HCT116 (cell line): Measurements from ENCODE around the gene C1orf174. TPM values are rescaled to one million over a fixed set of nuclear protein-coding genes. Genes with fewer than 3 reads are reported as not detected.
A peak's percentile ranks its signal among the peaks of the same experiment; 100 is the strongest.

Experiments
- ATAC-seq: fragments of 200-7000 bp; cut with Tn5 transposase; 2 replicates; pipeline ENCODE4 v1.9.1; 2020; ENCODE audit warnings: mild to moderate bottlenecking, moderate library complexity
- BruUV-seq: library from RNA; stranded (reverse); fragments of 400-500 nt; replicated peaks from 2 replicates; lab custom pipeline; 2021; lab: Mats Ljungman, UMichigan
- CTCF ChIA-PET: fragments of 300-600 bp; sonication (Branson Sonifier 250); formaldehyde crosslinking; loops from one replicate; lab custom pipeline; 2021; ENCODE audit warnings: antibody characterized with exemption; lab: Charles Lee
- POLR2A ChIA-PET: fragments of 300-600, 350-600 bp; sonication (Branson Sonifier 250); formaldehyde crosslinking; loops from one replicate; lab custom pipeline; 2021; ENCODE audit warnings: antibody characterized with exemption; lab: Charles Lee
- RAD21 ChIA-PET, 2 experiments: fragments of 300-600 bp; sonication (Branson Sonifier 250); formaldehyde crosslinking; loops; one replicate each; lab custom pipeline; 2023; ENCODE audit warnings: low total read pairs in 2 of 2; ENCODE audit not compliant: uncharacterized antibody in 2 of 2, unreplicated experiment in 2 of 2, low non-redundant PET in 1 of 2; lab: Charles Lee
- DNase-seq: peaks from one replicate; pipeline ENCODE4 v3.0.0-alpha.2; 2010; ENCODE audit warnings: low read depth, low spot score
- H2AFZ ChIP-seq: fragments of 200-600 bp; shearing (Covaris generic), sonication (generic); 2 replicates; pipeline ENCODE4 v1.6.1; 2017; ENCODE audit warnings: low read depth, mixed run types, mixed read lengths, antibody characterized with exemption, low read length; ENCODE audit not compliant: poor library complexity, severe bottlenecking
- H3K27ac ChIP-seq: 2 replicates; pipeline ENCODE4 v1.5.1; 2012; ENCODE audit warnings: low read depth, low read length
- H3K27me3 ChIP-seq: fragments of 200-600 bp; sonication (generic); 2 replicates; pipeline ENCODE4 v1.6.1; 2016; ENCODE audit warnings: mixed run types, low read length, mixed read lengths; ENCODE audit not compliant: insufficient read depth
- H3K36me3 ChIP-seq, 2 experiments: fragments of 200-500 bp in 1 of 2; fragments of 200-600 bp in 1 of 2; sonication (Bioruptor generic) in 1 of 2; sonication (generic) in 1 of 2; 2 replicates each; pipeline versions ENCODE4 v1.5.1 to v1.6.1; 2014 to 2016; ENCODE audit warnings: low read length in 2 of 2, inconsistent platforms in 1 of 2, mixed read lengths in 1 of 2, mixed run types in 1 of 2; ENCODE audit not compliant: insufficient read depth in 2 of 2, control insufficient read depth in 1 of 2
- H3K4me1 ChIP-seq, 2 experiments: fragments of 200-600 bp in 1 of 2; sonication (generic) in 1 of 2; 2 replicates each; pipeline versions ENCODE4 v1.5.1 to v1.6.1; 2012 to 2017; ENCODE audit warnings: low read length in 2 of 2, inconsistent platforms in 1 of 2, mild to moderate bottlenecking in 1 of 2, mixed read lengths in 1 of 2, mixed run types in 1 of 2, moderate library complexity in 1 of 2; ENCODE audit not compliant: insufficient read depth in 2 of 2, control insufficient read depth in 1 of 2
- H3K4me2 ChIP-seq: fragments of 200-600 bp; sonication (generic); 2 replicates; pipeline ENCODE4 v1.6.1; 2017; ENCODE audit warnings: mixed run types, low read length, mixed read lengths
- H3K4me3 ChIP-seq, 2 experiments: fragments of 200-600 bp in 1 of 2; sonication (generic) in 1 of 2; replicated peaks in 1 of 2; 2 replicates each; pipeline ENCODE4 v1.5.1; 2011 to 2016; ENCODE audit warnings: low read length in 2 of 2, control low read depth in 1 of 2, low read depth in 1 of 2, mild to moderate bottlenecking in 1 of 2, mixed read lengths in 1 of 2, mixed run types in 1 of 2
- H3K79me2 ChIP-seq: fragments of 200-600 bp; sonication (generic); 2 replicates; pipeline ENCODE4 v1.6.1; 2017; ENCODE audit warnings: mild to moderate bottlenecking, mixed run types, low read length, moderate library complexity, mixed read lengths; ENCODE audit not compliant: insufficient read depth
- H3K9ac ChIP-seq: fragments of 200-600 bp; sonication (generic); 2 replicates; pipeline ENCODE4 v1.6.1; 2016; ENCODE audit warnings: low read length, mixed read lengths
- H3K9me2 ChIP-seq: fragments of 200-600 bp; sonication (generic), shearing (Covaris generic); 2 replicates; pipeline ENCODE4 v1.6.1; 2017; ENCODE audit warnings: mixed run types, mild to moderate bottlenecking, moderate library complexity; ENCODE audit not compliant: insufficient read depth
- H3K9me3 ChIP-seq, 2 experiments: fragments of 200-500 bp in 1 of 2; fragments of 200-600 bp in 1 of 2; sonication (Bioruptor generic) in 1 of 2; sonication (generic) in 1 of 2; 2 replicates each; pipeline ENCODE4 v1.6.1; 2014 to 2017; ENCODE audit warnings: low read length in 2 of 2, mixed read lengths in 2 of 2, inconsistent platforms in 1 of 2, low read depth in 1 of 2, mild to moderate bottlenecking in 1 of 2, mixed run types in 1 of 2, moderate library complexity in 1 of 2; ENCODE audit not compliant: control insufficient read depth in 1 of 2, insufficient read depth in 1 of 2
- H4K20me1 ChIP-seq: fragments of 200-600 bp; sonication (generic), shearing (Covaris generic); 2 replicates; pipeline ENCODE4 v1.6.1; 2017; ENCODE audit warnings: mixed run types, mild to moderate bottlenecking, moderate library complexity; ENCODE audit not compliant: insufficient read depth
- CBX3 ChIP-seq: IDR thresholded peaks from 2 replicates; pipeline ENCODE4 v1.6.1; 2012; ENCODE audit warnings: low read depth
- CTCF ChIP-seq, 3 experiments: fragments of 200-600 bp in 1 of 3; sonication (generic) in 1 of 3; IDR thresholded peaks in 2 of 3; conservative IDR thresholded peaks in 1 of 3; 2 replicates each; pipeline ENCODE4 v1.5.1; 2012 to 2017; ENCODE audit warnings: low read depth in 2 of 3, low read length in 2 of 3, antibody characterized with exemption in 1 of 3, borderline replicate concordance in 1 of 3, control low read depth in 1 of 3, mild to moderate bottlenecking in 1 of 3, mixed read lengths in 1 of 3, mixed run types in 1 of 3, moderate library complexity in 1 of 3; ENCODE audit not compliant: insufficient read depth in 1 of 3
- EZH2 ChIP-seq: fragments of 200-600 bp; sonication (generic); IDR thresholded peaks from 2 replicates; pipeline ENCODE4 v1.6.1; 2017; ENCODE audit warnings: antibody characterized with exemption, mixed run types
- EZH2phosphoT487 ChIP-seq: fragments of 200-600 bp; IDR thresholded peaks from 2 replicates; pipeline ENCODE4 v1.6.1; 2018; ENCODE audit warnings: antibody characterized with exemption, borderline replicate concordance
- JUND ChIP-seq: IDR thresholded peaks from 2 replicates; pipeline ENCODE4 v1.6.1; 2012
- POLR2AphosphoS5 ChIP-seq: IDR thresholded peaks from 2 replicates; pipeline ENCODE4 v1.6.1; 2011; ENCODE audit warnings: mild to moderate bottlenecking, low read depth, low read length, moderate library complexity
- RAD21 ChIP-seq: IDR thresholded peaks from 2 replicates; pipeline ENCODE4 v1.6.1; 2012; ENCODE audit warnings: low read depth, mild to moderate bottlenecking
- SP1 ChIP-seq: IDR thresholded peaks from 2 replicates; pipeline ENCODE4 v1.6.1; 2012; ENCODE audit warnings: low read depth
- YY1 ChIP-seq: IDR thresholded peaks from 2 replicates; pipeline ENCODE4 v1.6.1; 2011; ENCODE audit warnings: low read length, low read depth, moderate library complexity, mild to moderate bottlenecking; ENCODE audit not compliant: insufficient replicate concordance; ENCODE audit errors: extremely low read depth
- ZFX ChIP-seq: fragments of 450-650 bp; IDR thresholded peaks from 2 replicates; pipeline ENCODE4 v1.6.1; 2017
- intact Hi-C: fragments of 100-400 bp; cut with micrococcal nuclease; formaldehyde crosslinking; loops from 2 replicates; pipeline ENCODE4 v1.10.0; 2022
- total RNA-seq: library from RNA; stranded (reverse); gene quantifications from one replicate; pipeline ENCODE4 v1.2.1, GENCODE V29; 2021; ENCODE audit not compliant: unreplicated experiment
- TF ChIP-seq, protein P1 (sequence below): IDR thresholded peaks from 2 replicates; pipeline ENCODE4 v1.6.1; 2012
- TF ChIP-seq, protein P2 (sequence below): IDR thresholded peaks from 2 replicates; pipeline ENCODE4 v1.6.1; 2011; ENCODE audit warnings: mild to moderate bottlenecking, low read length, moderate library complexity; ENCODE audit not compliant: insufficient replicate concordance; ENCODE audit errors: extremely low read depth

Gene C1orf174
- total RNA-seq, 1 experiment from 2014 or later: 33.7 TPM

DNA sequence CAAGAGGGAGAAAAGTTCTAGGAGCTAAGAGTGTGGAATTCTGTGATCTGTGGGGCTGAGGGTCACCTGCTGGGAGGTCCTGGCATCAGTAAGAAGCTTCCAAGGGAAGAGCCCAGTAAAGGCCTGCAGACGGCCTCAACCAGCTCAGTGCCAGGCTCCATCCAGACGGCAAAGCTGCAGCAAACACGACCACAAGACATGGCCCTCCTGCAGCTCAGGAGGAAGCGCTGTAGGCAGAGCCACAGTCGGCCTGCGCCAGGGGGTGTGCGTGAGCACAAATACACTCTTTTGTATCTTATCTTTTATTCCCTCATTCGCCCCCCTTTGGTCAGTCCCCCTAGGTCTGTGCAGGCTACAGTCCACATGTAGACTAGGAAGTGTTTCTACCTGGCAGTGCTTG is 13.4 kb downstream of the C1orf174 start:
- RAD21 ChIA-PET: no interaction called here
- Histone ChIP-seq H4K20me1 (no peaks in the 10 kb centered on the region), H3K36me3 (peaks cover 17 to 20% of the 10 kb centered on the region in 2 experiments; a peak in 3 of 4 replicates), H3K9ac (no peak overlapping the region), H2AFZ (no peak overlapping the region), H3K27me3 (no peaks in the 10 kb centered on the region), H3K4me2 (no peak overlapping the region), H3K4me1 (no peaks in the 10 kb centered on the region), H3K79me2 (0 out of 2 replicates have a peak, but pooled peaks cover 7% of the 10 kb centered on the region), H3K27ac (no peak overlapping the region), H3K9me3 (no peaks in the 10 kb centered on the region), H3K9me2 (no peaks in the 10 kb centered on the region), H3K4me3 (no peak overlapping the region)
- ATAC-seq (0 out of 2 replicates have a peak, but pooled peaks have one; percentile 5), DNase-seq (no peak)
- POLR2A ChIA-PET: no interaction called here
- CTCF ChIA-PET: no interaction called here
- TF ChIP-seq YY1 (no peak), CTCF (IDR thresholded peaks at IDR 0.05 in 2 of 3, conservative IDR thresholded peaks at IDR 0.05 in 1 of 3; ENCODE audit: borderline replicate concordance in 1 of 3, insufficient read depth in 1 of 3, low read depth in 2 of 3, low read length in 2 of 3) (no peak), CBX3 (no peak), SP1 (no peak)
- BruUV-seq: no TSS peak
- intact Hi-C loops: no loop called here

DNA sequence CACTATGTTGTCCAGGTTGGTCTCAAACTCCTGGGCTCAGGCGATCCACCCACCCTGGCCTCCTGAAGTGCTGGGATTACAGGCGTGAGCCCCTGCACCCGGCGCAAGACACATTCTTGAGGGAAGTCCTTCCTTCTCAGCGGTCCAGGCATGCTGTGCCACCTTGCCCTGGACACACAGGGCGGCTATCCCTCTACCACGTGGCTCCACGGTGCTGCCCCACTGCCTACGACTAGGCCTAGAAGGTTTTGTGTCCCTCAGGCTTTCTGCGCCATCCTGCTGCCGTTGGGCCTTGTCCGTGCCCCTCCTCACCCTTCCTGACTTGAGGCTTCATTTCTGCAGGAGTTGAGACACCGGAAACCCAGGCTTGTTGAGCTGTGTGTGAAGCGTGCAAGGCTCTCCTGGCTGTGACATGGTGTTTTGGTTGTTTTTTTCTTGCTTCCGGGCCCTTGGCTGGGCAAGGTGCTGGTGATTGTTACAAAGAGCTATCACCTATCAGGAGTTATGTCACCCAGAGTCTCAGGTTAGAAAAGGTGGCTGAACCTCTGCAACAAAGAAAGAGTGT is 13.9 kb downstream of the C1orf174 start:
- Histone ChIP-seq H3K36me3 (peaks cover 17 to 20% of the 10 kb centered on the region in 2 experiments; a peak in 3 of 4 replicates), H3K9me3 (no peaks in the 10 kb centered on the region), H3K9ac (no peak overlapping the region), H3K9me2 (no peaks in the 10 kb centered on the region), H4K20me1 (no peaks in the 10 kb centered on the region), H3K4me3 (no peak overlapping the region), H3K4me2 (no peak overlapping the region), H3K79me2 (0 out of 2 replicates have a peak, but pooled peaks cover 2% of the 10 kb centered on the region), H3K27me3 (no peaks in the 10 kb centered on the region), H2AFZ (no peak overlapping the region), H3K27ac (no peak overlapping the region), H3K4me1 (no peaks in the 10 kb centered on the region)
- ChIA-PET RAD21 (no interaction called here), POLR2A (no interaction called here), CTCF (no interaction called here)
- no TSS peak for BruUV-seq
- intact Hi-C loops: no loop called here
- ATAC-seq: no peak
- no peak for DNase-seq
- TF ChIP-seq ZFX (no peak), POLR2AphosphoS5 (no peak), YY1 (no peak), CBX3 (no peak), RAD21 (no peak), JUND (no peak), CTCF (IDR thresholded peaks at IDR 0.05 in 2 of 3, conservative IDR thresholded peaks at IDR 0.05 in 1 of 3; ENCODE audit: borderline replicate concordance in 1 of 3, insufficient read depth in 1 of 3, low read depth in 2 of 3, low read length in 2 of 3) (no peak), EZH2phosphoT487 (no peak), EZH2 (no peak)
- TF ChIP-seq, protein P1, sequence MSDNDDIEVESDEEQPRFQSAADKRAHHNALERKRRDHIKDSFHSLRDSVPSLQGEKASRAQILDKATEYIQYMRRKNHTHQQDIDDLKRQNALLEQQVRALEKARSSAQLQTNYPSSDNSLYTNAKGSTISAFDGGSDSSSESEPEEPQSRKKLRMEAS: no peak
- TF ChIP-seq, protein P2, sequence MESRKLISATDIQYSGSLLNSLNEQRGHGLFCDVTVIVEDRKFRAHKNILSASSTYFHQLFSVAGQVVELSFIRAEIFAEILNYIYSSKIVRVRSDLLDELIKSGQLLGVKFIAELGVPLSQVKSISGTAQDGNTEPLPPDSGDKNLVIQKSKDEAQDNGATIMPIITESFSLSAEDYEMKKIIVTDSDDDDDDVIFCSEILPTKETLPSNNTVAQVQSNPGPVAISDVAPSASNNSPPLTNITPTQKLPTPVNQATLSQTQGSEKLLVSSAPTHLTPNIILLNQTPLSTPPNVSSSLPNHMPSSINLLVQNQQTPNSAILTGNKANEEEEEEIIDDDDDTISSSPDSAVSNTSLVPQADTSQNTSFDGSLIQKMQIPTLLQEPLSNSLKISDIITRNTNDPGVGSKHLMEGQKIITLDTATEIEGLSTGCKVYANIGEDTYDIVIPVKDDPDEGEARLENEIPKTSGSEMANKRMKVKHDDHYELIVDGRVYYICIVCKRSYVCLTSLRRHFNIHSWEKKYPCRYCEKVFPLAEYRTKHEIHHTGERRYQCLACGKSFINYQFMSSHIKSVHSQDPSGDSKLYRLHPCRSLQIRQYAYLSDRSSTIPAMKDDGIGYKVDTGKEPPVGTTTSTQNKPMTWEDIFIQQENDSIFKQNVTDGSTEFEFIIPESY: no peak
